ENCODE results near the gene IFIT5.

GRCh38 chr10:89425000-89425399 lies 10.6 kb downstream of the IFIT5 start:
- TF ChIP-seq CTCF (conservative IDR thresholded peaks at IDR 0.05; ENCODE audit: low read depth, low read length): no peak
- no peak for TF ChIP-seq EZH2 (IDR thresholded peaks at IDR 0.05; ENCODE audit: low read length, unreplicated experiment)
